ENCODE results near the gene HEBP1.

DNA sequence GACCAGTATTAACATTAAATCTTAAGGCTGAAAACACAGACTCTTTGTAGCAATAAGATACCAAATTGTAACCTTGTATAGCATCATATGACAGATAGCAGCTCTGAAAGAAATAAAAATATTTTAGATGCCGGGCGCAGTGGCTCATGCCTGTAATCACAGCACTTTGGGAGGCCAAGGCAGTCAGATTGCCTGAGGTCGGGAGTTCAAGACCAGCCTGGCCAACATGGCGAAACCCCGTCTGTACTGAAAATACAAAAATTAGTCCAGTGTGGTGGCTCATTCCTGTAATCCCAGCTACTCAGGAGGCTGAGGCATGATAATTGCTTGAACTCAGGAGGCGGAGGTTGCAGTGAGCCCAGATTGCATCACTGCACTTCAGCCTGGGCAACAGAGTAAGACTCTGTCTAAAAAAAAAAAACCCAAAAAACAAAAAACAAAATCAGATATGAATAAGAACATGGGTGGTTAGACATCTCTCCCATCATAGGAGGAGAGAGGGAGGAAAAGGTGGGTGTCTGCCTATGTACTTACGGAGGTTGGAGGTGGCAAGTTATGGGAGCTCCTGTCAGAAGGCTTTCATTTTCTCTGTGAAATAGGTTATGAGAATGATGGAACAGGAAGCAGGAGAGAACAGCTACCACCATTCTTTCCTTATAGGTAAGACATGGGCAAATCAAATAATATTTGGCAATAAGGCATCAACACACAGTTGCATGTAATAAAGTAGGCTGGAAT lies 7.6 kb upstream of the HEBP1 start:
- TF ChIP-seq RAD21 (IDR thresholded peaks at IDR 0.05) (no peak), JUND (IDR thresholded peaks at IDR 0.05) (no peak), YY1 (IDR thresholded peaks at IDR 0.05) (no peak), TAF1 (conservative IDR thresholded peaks at IDR 0.05) (no peak), HNF4G (IDR thresholded peaks at IDR 0.05) (no peak), GABPA (IDR thresholded peaks at IDR 0.05 in 1 of 2, conservative IDR thresholded peaks at IDR 0.05 in 1 of 2) (no peak), EGR1 (IDR thresholded peaks at IDR 0.05; ENCODE audit: low read depth in 2 of 2) (no peak), FOXA1 (IDR thresholded peaks at IDR 0.05) (no peak), SP1 (IDR thresholded peaks at IDR 0.05) (no peak)
- TF ChIP-seq, protein P1, sequence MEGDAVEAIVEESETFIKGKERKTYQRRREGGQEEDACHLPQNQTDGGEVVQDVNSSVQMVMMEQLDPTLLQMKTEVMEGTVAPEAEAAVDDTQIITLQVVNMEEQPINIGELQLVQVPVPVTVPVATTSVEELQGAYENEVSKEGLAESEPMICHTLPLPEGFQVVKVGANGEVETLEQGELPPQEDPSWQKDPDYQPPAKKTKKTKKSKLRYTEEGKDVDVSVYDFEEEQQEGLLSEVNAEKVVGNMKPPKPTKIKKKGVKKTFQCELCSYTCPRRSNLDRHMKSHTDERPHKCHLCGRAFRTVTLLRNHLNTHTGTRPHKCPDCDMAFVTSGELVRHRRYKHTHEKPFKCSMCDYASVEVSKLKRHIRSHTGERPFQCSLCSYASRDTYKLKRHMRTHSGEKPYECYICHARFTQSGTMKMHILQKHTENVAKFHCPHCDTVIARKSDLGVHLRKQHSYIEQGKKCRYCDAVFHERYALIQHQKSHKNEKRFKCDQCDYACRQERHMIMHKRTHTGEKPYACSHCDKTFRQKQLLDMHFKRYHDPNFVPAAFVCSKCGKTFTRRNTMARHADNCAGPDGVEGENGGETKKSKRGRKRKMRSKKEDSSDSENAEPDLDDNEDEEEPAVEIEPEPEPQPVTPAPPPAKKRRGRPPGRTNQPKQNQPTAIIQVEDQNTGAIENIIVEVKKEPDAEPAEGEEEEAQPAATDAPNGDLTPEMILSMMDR (IDR thresholded peaks at IDR 0.05; ENCODE audit: low read depth, low read length, missing input control): no peak
- TF ChIP-seq, protein P2, sequence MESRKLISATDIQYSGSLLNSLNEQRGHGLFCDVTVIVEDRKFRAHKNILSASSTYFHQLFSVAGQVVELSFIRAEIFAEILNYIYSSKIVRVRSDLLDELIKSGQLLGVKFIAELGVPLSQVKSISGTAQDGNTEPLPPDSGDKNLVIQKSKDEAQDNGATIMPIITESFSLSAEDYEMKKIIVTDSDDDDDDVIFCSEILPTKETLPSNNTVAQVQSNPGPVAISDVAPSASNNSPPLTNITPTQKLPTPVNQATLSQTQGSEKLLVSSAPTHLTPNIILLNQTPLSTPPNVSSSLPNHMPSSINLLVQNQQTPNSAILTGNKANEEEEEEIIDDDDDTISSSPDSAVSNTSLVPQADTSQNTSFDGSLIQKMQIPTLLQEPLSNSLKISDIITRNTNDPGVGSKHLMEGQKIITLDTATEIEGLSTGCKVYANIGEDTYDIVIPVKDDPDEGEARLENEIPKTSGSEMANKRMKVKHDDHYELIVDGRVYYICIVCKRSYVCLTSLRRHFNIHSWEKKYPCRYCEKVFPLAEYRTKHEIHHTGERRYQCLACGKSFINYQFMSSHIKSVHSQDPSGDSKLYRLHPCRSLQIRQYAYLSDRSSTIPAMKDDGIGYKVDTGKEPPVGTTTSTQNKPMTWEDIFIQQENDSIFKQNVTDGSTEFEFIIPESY (IDR thresholded peaks at IDR 0.05): no peak
- TF ChIP-seq, protein P3, sequence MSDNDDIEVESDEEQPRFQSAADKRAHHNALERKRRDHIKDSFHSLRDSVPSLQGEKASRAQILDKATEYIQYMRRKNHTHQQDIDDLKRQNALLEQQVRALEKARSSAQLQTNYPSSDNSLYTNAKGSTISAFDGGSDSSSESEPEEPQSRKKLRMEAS (IDR thresholded peaks at IDR 0.05): no peak
- TF ChIP-seq, protein P4, sequence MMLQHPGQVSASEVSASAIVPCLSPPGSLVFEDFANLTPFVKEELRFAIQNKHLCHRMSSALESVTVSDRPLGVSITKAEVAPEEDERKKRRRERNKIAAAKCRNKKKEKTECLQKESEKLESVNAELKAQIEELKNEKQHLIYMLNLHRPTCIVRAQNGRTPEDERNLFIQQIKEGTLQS (IDR thresholded peaks at IDR 0.05): no peak
- TF ChIP-seq, protein P5, sequence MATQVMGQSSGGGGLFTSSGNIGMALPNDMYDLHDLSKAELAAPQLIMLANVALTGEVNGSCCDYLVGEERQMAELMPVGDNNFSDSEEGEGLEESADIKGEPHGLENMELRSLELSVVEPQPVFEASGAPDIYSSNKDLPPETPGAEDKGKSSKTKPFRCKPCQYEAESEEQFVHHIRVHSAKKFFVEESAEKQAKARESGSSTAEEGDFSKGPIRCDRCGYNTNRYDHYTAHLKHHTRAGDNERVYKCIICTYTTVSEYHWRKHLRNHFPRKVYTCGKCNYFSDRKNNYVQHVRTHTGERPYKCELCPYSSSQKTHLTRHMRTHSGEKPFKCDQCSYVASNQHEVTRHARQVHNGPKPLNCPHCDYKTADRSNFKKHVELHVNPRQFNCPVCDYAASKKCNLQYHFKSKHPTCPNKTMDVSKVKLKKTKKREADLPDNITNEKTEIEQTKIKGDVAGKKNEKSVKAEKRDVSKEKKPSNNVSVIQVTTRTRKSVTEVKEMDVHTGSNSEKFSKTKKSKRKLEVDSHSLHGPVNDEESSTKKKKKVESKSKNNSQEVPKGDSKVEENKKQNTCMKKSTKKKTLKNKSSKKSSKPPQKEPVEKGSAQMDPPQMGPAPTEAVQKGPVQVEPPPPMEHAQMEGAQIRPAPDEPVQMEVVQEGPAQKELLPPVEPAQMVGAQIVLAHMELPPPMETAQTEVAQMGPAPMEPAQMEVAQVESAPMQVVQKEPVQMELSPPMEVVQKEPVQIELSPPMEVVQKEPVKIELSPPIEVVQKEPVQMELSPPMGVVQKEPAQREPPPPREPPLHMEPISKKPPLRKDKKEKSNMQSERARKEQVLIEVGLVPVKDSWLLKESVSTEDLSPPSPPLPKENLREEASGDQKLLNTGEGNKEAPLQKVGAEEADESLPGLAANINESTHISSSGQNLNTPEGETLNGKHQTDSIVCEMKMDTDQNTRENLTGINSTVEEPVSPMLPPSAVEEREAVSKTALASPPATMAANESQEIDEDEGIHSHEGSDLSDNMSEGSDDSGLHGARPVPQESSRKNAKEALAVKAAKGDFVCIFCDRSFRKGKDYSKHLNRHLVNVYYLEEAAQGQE (IDR thresholded peaks at IDR 0.05): no peak
